Peyer's patch (tissue), 4 donors: Measurements from ENCODE around the gene ERC2. TPM values are rescaled to one million over a fixed set of nuclear protein-coding genes. Genes with fewer than 3 reads are reported as not detected.

ENCODE experiments used
- DNase-seq, 3 donors: peaks; one replicate each; pipeline ENCODE4 v3.0.0-alpha.2; 2017 to 2019
- H3K27ac ChIP-seq, 4 donors: fragments of 200-600 bp; sonication (generic); one replicate each; pipeline ENCODE4 v1.5.1; 2016 to 2019
- H3K27me3 ChIP-seq, 2 donors: fragments of 200-600 bp; sonication (generic); one replicate each; pipeline ENCODE4 v1.5.1; 2019
- H3K36me3 ChIP-seq, 3 donors: fragments of 200-600 bp; sonication (generic); one replicate each; pipeline ENCODE4 v1.5.1; 2016 to 2019
- H3K4me1 ChIP-seq, 4 donors: fragments of 200-600 bp; sonication (generic); one replicate each; pipeline ENCODE4 v1.5.1; 2016 to 2019
- H3K4me3 ChIP-seq, 4 donors: fragments of 200-600 bp; sonication (generic); 1 replicate in 3 of 4; 2 replicates in 1 of 4; pipeline ENCODE4 v1.5.1; 2016 to 2019; ENCODE audit warnings: mild to moderate bottlenecking in 1 of 4
- H3K9me3 ChIP-seq, 4 donors: fragments of 200-600 bp; sonication (generic); one replicate each; pipeline ENCODE4 v1.5.1; 2016 to 2019; ENCODE audit warnings: mild to moderate bottlenecking in 1 of 4
- CTCF ChIP-seq, 6 experiments: fragments of 450-650 bp in 4 of 6; fragments of 200-600 bp in 2 of 6; sonication (generic) in 1 of 6; IDR thresholded peaks; one replicate each; pipeline ENCODE4 v1.5.1; 2017 to 2019; ENCODE audit warnings: antibody characterized with exemption in 6 of 6, mild to moderate bottlenecking in 3 of 6, moderate library complexity in 1 of 6
- POLR2A ChIP-seq, 2 donors: fragments of 450-650 bp; IDR thresholded peaks; one replicate each; pipeline ENCODE4 v1.5.1; 2017; ENCODE audit warnings: antibody characterized with exemption in 2 of 2, mild to moderate bottlenecking in 2 of 2, moderate library complexity in 2 of 2
- total RNA-seq, 4 donors: library from RNA; depleted of rRNA; stranded (reverse); fragments of >200 nt; gene quantifications; one replicate each; pipeline ENCODE4 v1.1.0, GENCODE V29; 2016

The ERC2 gene
- total RNA-seq, 4 donors from 2014 or later = 0.18 to 0.83 TPM; not detected in 2

- Histone ChIP-seq H3K27ac (no peak overlapping the region), H3K9me3 (no peaks in the 10 kb centered on the region), H3K27me3 (no peaks in the 10 kb centered on the region), H3K4me3 (no peak overlapping the region), H3K36me3 (no peaks in the 10 kb centered on the region), H3K4me1 (no peaks in the 10 kb centered on the region)
- no peak for TF ChIP-seq POLR2A (IDR thresholded peaks at IDR 0.05)
- TF ChIP-seq CTCF (IDR thresholded peaks at IDR 0.05) = no peak
- no peak for DNase-seq
These were observed 913.4 kb downstream of the ERC2 start for GRCh38 chr3:55554634-55555425.

- no peak overlapping the region for H3K27ac ChIP-seq
- DNase-seq = no peak
- no peaks in the 10 kb centered on the region for H3K4me1 ChIP-seq
- no peaks in the 10 kb centered on the region for H3K9me3 ChIP-seq
- no peaks in the 10 kb centered on the region for H3K36me3 ChIP-seq
- H3K4me3 ChIP-seq = no peak overlapping the region
- H3K27me3 ChIP-seq = no peaks in the 10 kb centered on the region
- no peak for TF ChIP-seq POLR2A (IDR thresholded peaks at IDR 0.05)
- no peak for TF ChIP-seq CTCF (IDR thresholded peaks at IDR 0.05)
These were observed 916.6 kb downstream of the ERC2 start for GRCh38 chr3:55551644-55552043.

- H3K9me3 ChIP-seq = no peaks in the 10 kb centered on the region
- TF ChIP-seq POLR2A (IDR thresholded peaks at IDR 0.05) (no peak), CTCF (IDR thresholded peaks at IDR 0.05) (no peak)
- no peaks in the 10 kb centered on the region for H3K36me3 ChIP-seq
- H3K4me1 ChIP-seq = no peaks in the 10 kb centered on the region
- no peaks in the 10 kb centered on the region for H3K27me3 ChIP-seq
- no peak overlapping the region for H3K4me3 ChIP-seq
- DNase-seq = no peak
- H3K27ac ChIP-seq = no peak overlapping the region
These were observed 919.1 kb downstream of the ERC2 start for GRCh38 chr3:55549177-55549576.

GRCh38 chr3:55546866-55547669 is 921.2 kb downstream of the ERC2 start:
- Histone ChIP-seq H3K27me3 (no peaks in the 10 kb centered on the region), H3K36me3 (no peaks in the 10 kb centered on the region), H3K27ac (no peak overlapping the region), H3K9me3 (no peaks in the 10 kb centered on the region), H3K4me3 (no peak overlapping the region), H3K4me1 (no peaks in the 10 kb centered on the region)
- no peak for TF ChIP-seq CTCF (IDR thresholded peaks at IDR 0.05)
- no peak for TF ChIP-seq POLR2A (IDR thresholded peaks at IDR 0.05)
- DNase-seq = no peak

- H3K4me1 ChIP-seq = no peaks in the 10 kb centered on the region
- no peaks in the 10 kb centered on the region for H3K27me3 ChIP-seq
- TF ChIP-seq CTCF (IDR thresholded peaks at IDR 0.05) (no peak), POLR2A (IDR thresholded peaks at IDR 0.05) (no peak)
- no peak for DNase-seq
- no peaks in the 10 kb centered on the region for H3K9me3 ChIP-seq
- H3K27ac ChIP-seq = no peak overlapping the region
- no peak overlapping the region for H3K4me3 ChIP-seq
- no peaks in the 10 kb centered on the region for H3K36me3 ChIP-seq
These were observed 922.3 kb downstream of the ERC2 start for GRCh38 chr3:55545995-55546394.
